Activated CD4-positive, alpha-beta T cell treated with anti-CD3 and anti-CD28 coated beads, Interleukin-2, amount 10 ng/mL, durations not matched to agents 7 days and 5 days (primary cell): Measurements from ENCODE around the gene RPS24. TPM values are rescaled to one million over a fixed set of nuclear protein-coding genes. Genes with fewer than 3 reads are reported as not detected.
"Not testable (repeated sequence)": the region's sequence is repeated elsewhere in the genome, so short reads cannot be mapped to it uniquely, and the experiment has no call there.

Experiments used
- CTCF ChIA-PET: fragments of 350-600 bp; sonication (Branson Sonifier 250); formaldehyde crosslinking; loops from one replicate; lab custom pipeline; 2021; ENCODE audit warnings: antibody characterized with exemption; lab: Charles Lee
- POLR2A ChIA-PET: fragments of 350-600 bp; sonication (Branson Sonifier 250); formaldehyde crosslinking; loops from one replicate; lab custom pipeline; 2021; ENCODE audit warnings: antibody characterized with exemption; lab: Charles Lee
- DNase-seq: peaks from one replicate; pipeline ENCODE4 v3.0.0-alpha.2; 2020
- H3K27ac Mint-ChIP-seq: one replicate; pipeline ENCODE4 v1.8.0; 2021; ENCODE audit warnings: mild to moderate bottlenecking, moderate library complexity, mixed read lengths
- H3K27me3 Mint-ChIP-seq: one replicate; pipeline ENCODE4 v1.8.0; 2021; ENCODE audit warnings: mixed read lengths
- H3K36me3 Mint-ChIP-seq: one replicate; pipeline ENCODE4 v1.8.0; 2021; ENCODE audit warnings: low read depth, mixed read lengths
- H3K4me1 Mint-ChIP-seq: one replicate; pipeline ENCODE4 v1.8.0; 2021; ENCODE audit warnings: mixed read lengths
- H3K4me3 Mint-ChIP-seq: one replicate; pipeline ENCODE4 v1.8.0; 2021; ENCODE audit warnings: mild to moderate bottlenecking, moderate library complexity, mixed read lengths
- H3K9me3 Mint-ChIP-seq: one replicate; pipeline ENCODE4 v1.8.0; 2021; ENCODE audit warnings: mixed read lengths
- total RNA-seq, 2 experiments: library from RNA; stranded (reverse); gene quantifications; one replicate each; pipeline ENCODE4 v1.2.3, GENCODE V29; 2021

The RPS24 gene
- 1,000 to 10,000 TPM; 1,565 to 2,086 TPM for total RNA-seq

GRCh38 chr10:78033637-78034470 is at the start of gene RPS24:
RPS24 (plus strand) TSS chr10:78033863; CDS start chr10:78033902, 39 bp downstream.
- Mint-ChIP-seq H3K4me1 (peaks cover 53% of the 10 kb centered on the region), H3K27ac (peak within 1 kb of the TSS; percentile 91), H3K27me3 (no peaks in the 10 kb centered on the region), H3K4me3 (peak within 1 kb of the TSS; percentile 85), H3K36me3 (peaks cover 44% of the 10 kb centered on the region), H3K9me3 (no peaks in the 10 kb centered on the region)
- POLR2A ChIA-PET = interaction anchor here (0.7 kb wide), 1 partner anchor 14 kb away, joined by 8 read pairs; no protein-coding TSS in a partner anchor
- peak; percentile 96 for DNase-seq
- CTCF ChIA-PET = interaction anchor here (0.6 to 1.5 kb wide), 2 partner anchors 13 to 1163 kb away, joined by 5 to 6 read pairs; no protein-coding TSS in a partner anchor

DNA sequence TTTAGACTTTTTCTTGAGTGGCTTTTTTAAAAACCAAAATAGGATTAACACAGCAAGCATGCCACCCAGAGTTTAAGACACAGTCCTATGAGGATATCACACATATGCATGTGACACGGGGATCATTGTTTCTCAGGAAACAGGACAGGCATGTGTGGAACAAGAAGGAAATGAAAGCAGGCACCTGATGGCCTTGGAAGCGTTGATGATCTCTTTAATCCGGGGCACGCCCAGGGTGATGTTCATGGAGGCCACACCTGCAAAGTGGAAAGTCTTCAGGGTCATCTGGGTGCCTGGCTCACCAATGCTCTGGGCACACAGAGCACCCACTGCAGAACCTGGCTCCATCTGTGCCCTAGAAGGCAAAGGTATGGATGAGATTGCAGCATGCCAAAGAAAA is 48.7 kb upstream of the RPS24 start:
- CTCF ChIA-PET = no interaction called here
- POLR2A ChIA-PET = no interaction called here
- Mint-ChIP-seq H3K36me3 (peaks cover 45% of the 10 kb centered on the region), H3K4me1 (no peaks in the 10 kb centered on the region), H3K27ac (no peak overlapping the region), H3K4me3 (no peak overlapping the region), H3K27me3 (no peaks in the 10 kb centered on the region), H3K9me3 (no peaks in the 10 kb centered on the region)
- DNase-seq = no peak

DNA sequence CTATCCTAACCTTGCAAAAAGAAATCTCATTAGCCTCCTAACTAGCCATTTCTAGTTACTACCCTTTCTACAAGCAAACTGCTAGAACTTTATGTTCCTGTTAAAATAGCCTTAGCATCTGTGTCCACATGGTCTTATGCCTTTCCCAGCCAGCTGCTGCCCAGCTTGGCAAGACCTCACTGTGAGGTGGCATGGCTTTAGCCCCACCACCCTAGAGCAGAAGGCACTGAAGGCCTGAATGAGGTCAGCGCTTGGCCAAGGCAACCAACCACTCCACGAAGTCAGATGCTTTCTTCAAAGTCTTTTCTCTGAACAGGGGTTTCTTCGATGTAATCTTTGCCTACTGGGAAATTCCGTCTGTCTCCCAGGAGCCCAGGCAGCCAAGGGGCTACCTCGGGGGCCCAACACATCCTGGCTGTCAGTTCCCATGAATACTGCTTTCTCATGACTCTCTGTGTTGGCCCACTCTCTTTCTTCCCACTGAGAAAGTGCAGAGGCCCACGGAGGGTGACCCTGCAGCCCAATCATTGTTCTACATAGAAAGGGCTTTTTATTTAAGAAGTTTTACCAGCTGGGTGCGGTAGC is 45.9 kb upstream of the RPS24 start:
- H3K27me3 Mint-ChIP-seq = no peaks in the 10 kb centered on the region
- H3K4me3 Mint-ChIP-seq = no peak overlapping the region
- DNase-seq = no peak
- ChIA-PET CTCF (no interaction called here), POLR2A (no interaction called here)
- no peaks in the 10 kb centered on the region for H3K4me1 Mint-ChIP-seq
- no peaks in the 10 kb centered on the region for H3K9me3 Mint-ChIP-seq
- peaks cover 43% of the 10 kb centered on the region for H3K36me3 Mint-ChIP-seq
- H3K27ac Mint-ChIP-seq = peak overlapping the region; percentile 9

GRCh38 chr10:77989081-77989724 is 44.5 kb upstream of the RPS24 start:
- CTCF ChIA-PET = interaction anchor here (1.0 to 1.5 kb wide), 2 partner anchors 33 to 40 kb away, joined by 3 to 4 read pairs; partner anchors contain the start of gene POLR3A
- Mint-ChIP-seq H3K27ac (no peak overlapping the region), H3K9me3 (no peaks in the 10 kb centered on the region), H3K4me1 (no peaks in the 10 kb centered on the region), H3K27me3 (no peaks in the 10 kb centered on the region), H3K36me3 (peaks cover 51% of the 10 kb centered on the region), H3K4me3 (no peak overlapping the region)
- POLR2A ChIA-PET = no interaction called here
- no peak for DNase-seq

DNA sequence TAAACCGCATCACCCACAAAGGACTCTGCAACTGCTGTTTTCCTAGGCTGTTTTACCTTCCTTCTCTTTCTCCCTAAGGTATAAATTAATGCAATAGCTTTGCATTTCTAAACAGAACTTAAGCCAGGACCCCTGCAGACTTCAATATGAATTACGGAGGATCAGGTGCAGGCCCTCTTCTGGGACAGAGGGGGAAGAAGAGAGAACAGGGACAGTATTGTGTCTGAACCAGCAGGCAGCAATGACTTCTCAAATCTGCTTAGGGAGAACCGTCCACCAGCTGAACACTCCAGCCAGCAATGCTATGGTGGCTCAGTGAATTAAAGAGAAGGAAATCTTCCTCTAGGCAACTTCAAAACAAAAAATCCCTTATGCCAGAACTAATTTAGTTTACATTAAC is 40.0 kb upstream of the RPS24 start:
- no peaks in the 10 kb centered on the region for H3K27me3 Mint-ChIP-seq
- ChIA-PET CTCF (interaction anchor here (1.0 kb wide), 1 partner anchor 10 kb away, joined by 3 read pairs; no protein-coding TSS in a partner anchor), POLR2A (no interaction called here)
- H3K4me3 Mint-ChIP-seq = no peak overlapping the region
- H3K9me3 Mint-ChIP-seq = no peaks in the 10 kb centered on the region
- peaks cover 60% of the 10 kb centered on the region for H3K36me3 Mint-ChIP-seq
- H3K27ac Mint-ChIP-seq = no peak overlapping the region
- no peak for DNase-seq
- no peaks in the 10 kb centered on the region for H3K4me1 Mint-ChIP-seq

DNA sequence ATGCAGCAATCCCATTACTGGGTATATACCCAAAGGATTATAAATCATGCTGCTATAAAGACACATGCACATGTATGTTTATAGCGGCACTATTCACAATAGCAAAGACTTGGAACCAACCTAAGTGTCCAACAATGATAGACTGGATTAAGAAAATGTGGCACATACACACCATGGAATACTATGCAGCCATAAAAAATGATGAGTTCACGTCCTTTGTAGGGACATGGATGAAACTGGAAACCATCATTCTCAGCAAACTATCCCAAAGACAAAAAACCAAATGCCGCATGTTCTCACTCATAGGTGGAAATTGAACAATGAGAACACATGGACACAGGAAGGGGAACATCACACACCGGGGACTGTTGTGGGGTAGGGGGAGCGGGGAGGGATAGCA is 34.9 kb upstream of the RPS24 start:
- CTCF ChIA-PET, H3K4me3 Mint-ChIP-seq, H3K9me3 Mint-ChIP-seq, H3K4me1 Mint-ChIP-seq, DNase-seq, H3K27me3 Mint-ChIP-seq, POLR2A ChIA-PET, H3K27ac Mint-ChIP-seq: not testable (repeated sequence)
- H3K36me3 Mint-ChIP-seq = peaks cover 54% of the 10 kb centered on the region

- H3K4me1 Mint-ChIP-seq = no peaks in the 10 kb centered on the region
- ChIA-PET CTCF (no interaction called here), POLR2A (no interaction called here)
- no peak overlapping the region for H3K27ac Mint-ChIP-seq
- H3K36me3 Mint-ChIP-seq = peaks cover 57% of the 10 kb centered on the region
- no peak overlapping the region for H3K4me3 Mint-ChIP-seq
- H3K9me3 Mint-ChIP-seq = no peaks in the 10 kb centered on the region
- DNase-seq = no peak
- H3K27me3 Mint-ChIP-seq = no peaks in the 10 kb centered on the region
Observed at GRCh38 chr10:78000206-78000605, 33.5 kb upstream of the RPS24 start.

- ChIA-PET POLR2A (no interaction called here), CTCF (no interaction called here)
- Mint-ChIP-seq H3K27ac (no peak overlapping the region), H3K27me3 (no peaks in the 10 kb centered on the region), H3K9me3 (no peaks in the 10 kb centered on the region), H3K4me3 (no peak overlapping the region), H3K4me1 (no peaks in the 10 kb centered on the region), H3K36me3 (peaks cover 63% of the 10 kb centered on the region)
- no peak for DNase-seq
Observed at GRCh38 chr10:78000956-78001472, 32.6 kb upstream of the RPS24 start.

- no peak for DNase-seq
- ChIA-PET POLR2A (no interaction called here), CTCF (interaction anchor here (0.5 to 0.7 kb wide), 2 partner anchors 12 to 17 kb away, joined by 3 read pairs; no protein-coding TSS in a partner anchor)
- Mint-ChIP-seq H3K27ac (no peak overlapping the region), H3K4me1 (no peaks in the 10 kb centered on the region), H3K27me3 (no peaks in the 10 kb centered on the region), H3K9me3 (no peaks in the 10 kb centered on the region), H3K36me3 (peaks cover 65% of the 10 kb centered on the region), H3K4me3 (no peak overlapping the region)
Observed at GRCh38 chr10:78002541-78003288, 30.9 kb upstream of the RPS24 start.

DNA sequence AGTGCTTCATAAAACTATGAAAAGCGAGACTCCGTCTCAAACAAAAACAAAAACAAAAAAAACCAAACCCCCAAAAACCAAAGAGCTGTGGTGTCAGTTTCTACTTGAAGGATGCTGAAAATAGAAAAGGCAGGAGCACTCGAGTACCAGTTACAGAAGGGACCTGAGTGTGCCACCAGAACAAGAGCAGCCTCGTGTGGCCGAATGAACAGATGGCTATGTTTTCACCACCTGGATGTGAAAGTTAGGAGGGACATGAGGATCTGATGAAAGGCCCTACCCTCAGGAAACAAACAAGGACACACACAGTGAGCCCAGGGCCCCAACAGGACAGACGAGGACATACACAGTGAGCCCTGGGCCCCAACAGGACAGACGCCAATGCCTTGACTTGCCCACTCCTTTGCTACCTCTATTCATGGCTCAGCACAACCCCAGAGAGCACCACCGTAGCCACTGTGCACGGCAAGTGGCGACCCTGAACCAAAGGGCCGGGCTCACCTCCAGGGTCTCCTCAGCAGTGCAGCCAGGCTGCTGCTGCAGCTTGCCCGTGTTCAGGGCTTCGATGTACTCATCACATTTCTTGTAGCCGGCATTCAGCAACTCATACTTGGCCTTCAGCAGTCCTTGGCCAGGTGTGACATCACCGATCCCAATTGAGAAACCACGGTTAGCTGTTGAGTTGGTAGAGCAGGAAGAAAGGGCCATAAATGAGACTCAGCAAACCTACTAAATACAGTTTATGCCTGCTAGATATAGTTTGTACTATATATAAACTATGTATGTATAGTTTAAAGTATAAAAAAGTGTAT is 29.2 kb upstream of the RPS24 start:
- H3K27ac Mint-ChIP-seq = peak overlapping the region; percentile 60
- H3K36me3 Mint-ChIP-seq = peaks cover 57% of the 10 kb centered on the region
- POLR2A ChIA-PET = no interaction called here
- CTCF ChIA-PET = no interaction called here
- no peak for DNase-seq
- no peaks in the 10 kb centered on the region for H3K27me3 Mint-ChIP-seq
- no peaks in the 10 kb centered on the region for H3K4me1 Mint-ChIP-seq
- no peak overlapping the region for H3K4me3 Mint-ChIP-seq
- H3K9me3 Mint-ChIP-seq = no peaks in the 10 kb centered on the region

- H3K27ac Mint-ChIP-seq = no peak overlapping the region
- no peaks in the 10 kb centered on the region for H3K4me1 Mint-ChIP-seq
- no peak overlapping the region for H3K4me3 Mint-ChIP-seq
- DNase-seq = no peak
- no peaks in the 10 kb centered on the region for H3K9me3 Mint-ChIP-seq
- H3K27me3 Mint-ChIP-seq = no peaks in the 10 kb centered on the region
- ChIA-PET POLR2A (no interaction called here), CTCF (no interaction called here)
- peaks cover 63% of the 10 kb centered on the region for H3K36me3 Mint-ChIP-seq
Observed at GRCh38 chr10:78007172-78007571, 26.5 kb upstream of the RPS24 start.

DNA sequence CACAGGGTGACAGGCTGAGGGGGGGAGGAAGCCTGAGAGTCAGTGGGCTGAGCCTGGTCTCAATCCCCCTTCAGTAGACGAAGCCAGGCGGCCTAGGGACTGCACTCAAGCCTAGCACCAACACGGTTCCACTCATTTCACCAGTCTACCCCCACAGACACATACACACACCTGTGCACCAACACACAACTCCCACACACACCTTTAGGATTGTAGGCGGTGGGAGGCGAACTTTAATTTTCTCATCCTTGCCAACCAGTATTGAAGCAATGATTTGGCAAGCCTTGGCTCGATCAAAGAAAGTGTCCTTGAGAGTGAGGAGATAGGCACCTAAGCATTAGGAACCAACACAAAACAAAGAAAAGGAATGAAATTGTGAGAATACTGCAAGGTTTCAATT is 24.0 kb upstream of the RPS24 start:
- no peak overlapping the region for H3K27ac Mint-ChIP-seq
- ChIA-PET CTCF (interaction anchor here (0.7 kb wide), 1 partner anchor 970 kb away, joined by 3 read pairs; no protein-coding TSS in a partner anchor), POLR2A (no interaction called here)
- peaks cover 55% of the 10 kb centered on the region for H3K36me3 Mint-ChIP-seq
- no peaks in the 10 kb centered on the region for H3K9me3 Mint-ChIP-seq
- no peak overlapping the region for H3K4me3 Mint-ChIP-seq
- DNase-seq = no peak
- no peaks in the 10 kb centered on the region for H3K27me3 Mint-ChIP-seq
- no peaks in the 10 kb centered on the region for H3K4me1 Mint-ChIP-seq
